GM21786 (cell line): Measurements from ENCODE around the gene PHOX2B.

ENCODE experiments used
- ATAC-seq: cut with Tn5 transposase; IDR thresholded peaks from one replicate; pipeline ENCODE4 v1.9.1; 2021; ENCODE audit not compliant: unreplicated experiment

Gene PHOX2B

GRCh38 chr4:41748571-41749475, at the start of gene PHOX2B:
Gene PHOX2B (minus strand): TSS chr4:41748725. CDS start chr4:41748610, 115 bp downstream.
- ATAC-seq = no peak

DNA sequence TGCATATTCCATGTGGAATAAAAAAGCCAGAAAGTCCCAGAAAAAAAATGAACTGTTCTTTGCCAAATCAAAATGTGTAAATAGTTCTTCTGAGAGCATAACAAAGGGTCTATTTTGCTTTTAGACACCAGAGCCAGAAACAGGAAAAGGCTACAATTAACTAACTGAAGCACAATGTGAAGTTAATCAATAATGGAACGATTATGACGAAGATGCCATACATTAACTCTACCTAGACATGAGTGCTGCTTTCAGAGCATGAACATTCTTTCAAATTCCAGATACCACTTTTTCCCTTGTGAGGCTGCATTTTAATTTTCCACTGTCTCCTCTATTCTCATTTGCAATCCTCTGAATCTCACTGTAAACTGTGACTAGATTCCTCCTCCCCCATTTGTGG, 48.7 kb upstream of the PHOX2B start:
- no peak for ATAC-seq

DNA sequence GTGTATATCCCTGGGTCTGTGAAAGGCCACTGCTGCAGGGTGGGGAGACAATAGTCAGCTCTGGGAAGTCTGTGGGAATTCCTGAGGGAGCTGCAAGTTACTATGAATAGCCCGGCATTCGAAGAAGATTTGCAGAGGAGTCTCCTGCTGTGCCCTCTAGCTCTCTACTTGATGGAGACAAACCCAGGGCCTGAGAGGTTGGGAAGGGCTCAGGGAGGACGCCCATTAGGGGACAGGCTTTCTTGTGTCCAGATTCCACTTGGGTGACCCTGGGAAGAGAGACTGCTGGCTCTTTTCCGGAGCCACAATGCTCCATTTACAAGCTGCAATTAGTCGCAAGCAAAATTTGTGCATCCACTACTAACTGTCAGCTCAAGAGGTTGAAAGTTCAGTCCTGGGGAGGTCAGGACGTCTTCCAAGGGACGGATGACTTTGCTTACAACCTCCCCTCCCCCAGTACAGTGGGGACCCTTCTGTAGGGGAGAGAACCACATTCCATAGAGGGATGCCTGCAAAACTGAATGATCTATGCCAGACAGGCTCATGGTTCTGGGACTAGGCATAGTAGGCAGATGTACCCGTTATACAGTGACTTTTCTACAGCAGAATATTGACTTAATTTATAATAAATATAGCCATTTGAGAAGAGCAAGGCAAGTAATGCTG, 48.2 kb upstream of the PHOX2B start:
- ATAC-seq = no peak

GRCh38 chr4:41795796-41796385, 47.4 kb upstream of the PHOX2B start:
- ATAC-seq = no peak

- ATAC-seq = no peak
These were observed 43.6 kb upstream of the PHOX2B start for GRCh38 chr4:41792166-41792565.

DNA sequence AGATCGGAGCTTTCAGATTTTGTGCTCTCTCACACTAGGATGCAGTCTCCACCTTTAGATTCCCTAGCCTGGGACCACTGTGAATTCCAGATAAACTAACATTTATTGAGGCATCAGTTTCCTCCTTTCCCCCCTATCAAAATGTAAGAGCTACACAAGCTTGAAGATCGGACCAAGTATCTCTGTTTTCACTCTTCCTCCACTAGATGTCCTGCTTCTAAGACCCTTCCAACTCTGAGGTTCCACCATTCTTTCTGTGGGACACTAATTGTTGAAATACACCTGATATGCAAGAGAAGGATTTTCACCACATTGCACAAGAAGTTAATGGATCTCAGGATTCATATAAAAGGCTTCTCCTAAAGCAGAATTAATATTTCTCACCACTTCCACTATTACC, 43.0 kb upstream of the PHOX2B start:
- no peak for ATAC-seq

DNA sequence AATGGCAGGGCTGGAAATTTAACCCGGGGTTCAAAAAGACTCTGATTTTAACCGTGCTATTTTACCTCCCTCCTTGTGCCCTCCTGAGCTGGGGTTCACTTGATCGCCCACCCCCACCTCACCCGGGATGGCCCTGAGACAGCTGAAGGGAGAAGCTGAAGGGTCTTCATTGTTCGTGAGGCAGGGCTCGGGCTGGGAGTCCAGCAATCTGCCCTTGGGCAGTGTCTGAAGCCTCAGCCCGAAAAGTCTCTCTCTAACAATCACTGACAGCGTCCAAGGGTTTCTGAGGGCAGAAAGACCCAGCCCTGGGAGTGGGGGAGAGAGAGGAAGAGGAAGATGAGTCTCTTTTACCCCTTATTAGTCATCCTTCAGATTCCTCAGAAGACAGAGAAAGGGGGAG, 39.4 kb upstream of the PHOX2B start:
- no peak for ATAC-seq

DNA sequence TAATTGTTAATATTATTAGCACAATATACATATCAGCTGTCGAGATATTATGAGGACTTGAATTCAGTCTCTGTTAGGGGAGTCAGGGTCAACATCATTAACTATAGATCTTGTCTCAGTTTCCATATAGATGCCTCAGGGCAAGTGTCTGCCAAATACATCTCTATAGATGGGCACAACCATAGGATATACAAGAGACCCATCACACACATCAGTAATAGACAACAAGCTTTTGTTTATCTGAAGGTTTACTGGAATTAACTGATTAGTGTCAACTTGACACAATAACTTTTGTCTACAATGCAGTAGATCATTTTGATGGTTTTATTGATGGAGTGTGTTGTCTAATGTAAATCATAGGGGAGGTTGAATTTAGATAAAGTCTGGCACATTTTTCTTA, 37.1 kb upstream of the PHOX2B start:
- ATAC-seq = no peak

DNA sequence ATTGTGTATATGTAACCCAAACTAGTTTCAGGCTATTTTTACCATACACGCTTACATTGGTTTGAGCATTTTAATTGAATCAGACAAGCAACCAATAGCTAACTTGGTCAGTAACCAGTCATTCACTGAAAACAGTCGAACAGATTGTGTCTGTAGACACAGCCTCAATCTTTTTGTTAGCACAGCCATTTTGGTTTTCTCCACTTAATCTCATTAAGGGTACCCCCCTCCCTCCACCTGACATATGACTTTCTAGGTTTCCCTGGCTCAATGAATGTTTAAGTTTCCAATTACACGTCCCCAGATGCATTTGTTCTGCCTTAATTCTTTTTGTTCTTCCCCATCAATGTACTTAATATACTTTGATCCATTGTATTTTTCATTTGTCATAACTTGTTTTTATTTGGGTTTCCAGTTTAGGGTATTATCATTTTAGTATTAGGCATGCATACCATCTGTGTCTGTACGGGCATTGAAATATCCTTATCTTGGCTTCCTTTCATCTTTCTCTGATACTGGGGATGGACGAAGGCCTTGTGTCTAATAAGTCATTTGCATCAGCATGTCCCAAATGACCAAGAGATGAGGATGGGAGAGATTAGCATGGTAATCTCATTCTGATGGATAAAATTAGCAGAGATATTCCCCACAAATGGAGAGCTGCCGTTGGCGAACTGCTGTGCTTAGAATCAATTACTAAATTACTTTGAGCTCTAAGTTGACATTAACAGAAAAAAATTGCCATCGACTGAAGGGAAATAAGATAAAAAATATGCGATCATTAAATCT, 35.9 kb upstream of the PHOX2B start:
- ATAC-seq = no peak

DNA sequence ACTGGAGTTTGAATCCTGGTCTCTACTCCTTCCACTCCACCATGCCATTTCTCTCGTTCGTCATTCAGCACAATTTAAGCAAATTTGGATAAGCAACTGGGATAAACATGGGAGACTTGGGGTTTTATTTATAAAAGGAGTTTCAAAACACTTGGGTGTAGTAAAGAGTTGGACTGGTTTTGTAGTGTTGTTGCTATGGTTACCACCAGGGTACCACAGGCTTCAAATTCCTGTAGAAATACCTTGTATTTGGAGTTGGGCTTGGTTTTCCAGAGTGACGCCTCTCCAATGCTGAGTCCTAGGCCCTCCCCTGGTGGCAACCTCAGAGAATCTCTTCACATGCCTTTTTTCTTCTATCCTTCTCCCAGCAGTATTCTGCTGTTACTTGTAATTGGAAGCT, 27.9 kb upstream of the PHOX2B start:
- ATAC-seq = no peak

DNA sequence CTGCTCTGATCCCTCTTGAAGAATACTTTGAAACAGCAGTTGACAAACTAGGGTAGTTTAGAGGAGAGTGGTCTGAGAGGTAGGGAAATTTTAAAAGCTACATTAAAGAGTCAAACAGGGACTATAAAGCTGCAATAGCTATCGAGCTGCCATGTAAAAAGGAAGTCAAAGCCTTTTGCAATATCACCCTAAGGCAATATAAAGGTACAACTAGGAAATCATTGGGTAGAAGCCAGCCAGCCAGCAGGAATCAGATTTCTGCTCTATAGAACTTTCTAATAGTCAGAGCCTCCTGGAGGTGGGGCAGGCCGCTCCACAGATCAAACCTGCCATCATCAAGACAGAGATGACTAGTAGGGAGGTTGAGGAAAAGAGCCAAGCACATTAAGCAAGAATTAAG, 15.2 kb upstream of the PHOX2B start:
- ATAC-seq = no peak

DNA sequence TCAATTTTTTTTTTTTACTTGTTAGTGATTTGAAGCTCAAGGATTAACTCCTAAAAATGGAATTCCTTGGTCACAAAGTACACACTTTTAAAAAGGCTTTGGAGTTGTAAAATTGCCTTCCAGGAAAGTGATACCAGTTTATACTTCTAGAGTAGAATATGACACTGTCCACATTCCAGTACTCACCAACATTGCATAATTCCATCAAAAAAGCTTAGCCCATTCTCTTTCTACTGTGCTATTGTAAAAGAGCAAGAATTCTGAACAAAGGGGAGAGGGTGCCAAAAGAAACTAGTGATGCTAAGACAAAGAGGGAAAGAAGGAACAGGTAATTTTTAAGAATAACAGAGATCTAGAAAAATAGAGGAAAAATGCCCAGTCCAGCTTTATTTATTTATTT, 10.4 kb upstream of the PHOX2B start:
- no peak for ATAC-seq

GRCh38 chr4:41757521-41758156, 9.1 kb upstream of the PHOX2B start:
- ATAC-seq = no peak

DNA sequence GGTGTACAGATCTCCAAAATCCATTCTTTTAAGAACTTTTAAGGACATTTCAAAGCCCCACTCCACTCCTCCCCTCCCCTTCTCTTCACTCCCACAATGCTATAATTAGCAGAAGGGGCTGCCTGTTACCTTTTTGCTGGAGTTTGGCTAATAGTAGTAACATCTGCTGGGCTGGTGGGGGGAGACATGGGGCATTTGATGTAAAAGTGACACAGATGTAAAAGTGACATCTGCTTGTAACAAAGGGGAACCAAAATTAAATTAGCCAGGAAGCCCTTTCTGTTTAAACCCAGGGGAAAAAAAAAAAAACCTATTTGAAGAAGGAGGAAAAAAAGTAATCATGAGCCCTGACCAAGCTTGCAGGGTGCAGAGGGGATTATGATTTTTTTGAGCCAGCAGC, 5.4 kb upstream of the PHOX2B start:
- ATAC-seq = no peak

GRCh38 chr4:41752081-41752836, 3.7 kb upstream of the PHOX2B start:
- ATAC-seq = no peak

DNA sequence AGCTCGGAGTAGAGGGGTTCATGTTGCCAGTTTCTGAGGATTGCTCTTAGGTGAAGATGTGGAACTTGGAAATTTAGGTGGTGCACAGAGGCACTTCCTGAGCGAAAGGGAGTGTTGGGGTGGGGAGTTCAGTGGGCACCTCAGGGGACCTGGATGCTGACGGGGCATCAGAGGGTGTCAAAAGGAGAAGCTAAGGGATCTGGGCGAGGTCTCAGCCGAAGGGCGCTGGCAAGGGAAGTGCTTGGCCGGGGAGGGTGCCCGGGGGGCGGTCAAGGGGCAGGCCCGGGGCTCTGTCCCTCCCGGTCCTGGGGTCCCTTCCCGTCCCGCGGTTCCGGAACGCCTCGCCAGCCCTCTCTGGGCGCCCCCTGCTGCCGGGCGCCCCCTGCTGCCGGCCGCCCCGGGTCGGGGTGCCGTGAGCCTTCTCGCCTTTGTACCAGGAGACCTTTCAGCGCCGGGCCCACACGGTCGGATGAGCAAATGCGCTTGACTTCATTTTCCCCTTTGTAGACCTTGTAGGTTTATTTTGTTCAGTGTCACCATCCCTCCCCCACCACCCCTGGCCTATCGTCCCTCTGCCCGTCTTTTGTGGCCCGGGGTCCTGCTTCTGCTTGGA, 3.0 kb upstream of the PHOX2B start:
- ATAC-seq = no peak

DNA sequence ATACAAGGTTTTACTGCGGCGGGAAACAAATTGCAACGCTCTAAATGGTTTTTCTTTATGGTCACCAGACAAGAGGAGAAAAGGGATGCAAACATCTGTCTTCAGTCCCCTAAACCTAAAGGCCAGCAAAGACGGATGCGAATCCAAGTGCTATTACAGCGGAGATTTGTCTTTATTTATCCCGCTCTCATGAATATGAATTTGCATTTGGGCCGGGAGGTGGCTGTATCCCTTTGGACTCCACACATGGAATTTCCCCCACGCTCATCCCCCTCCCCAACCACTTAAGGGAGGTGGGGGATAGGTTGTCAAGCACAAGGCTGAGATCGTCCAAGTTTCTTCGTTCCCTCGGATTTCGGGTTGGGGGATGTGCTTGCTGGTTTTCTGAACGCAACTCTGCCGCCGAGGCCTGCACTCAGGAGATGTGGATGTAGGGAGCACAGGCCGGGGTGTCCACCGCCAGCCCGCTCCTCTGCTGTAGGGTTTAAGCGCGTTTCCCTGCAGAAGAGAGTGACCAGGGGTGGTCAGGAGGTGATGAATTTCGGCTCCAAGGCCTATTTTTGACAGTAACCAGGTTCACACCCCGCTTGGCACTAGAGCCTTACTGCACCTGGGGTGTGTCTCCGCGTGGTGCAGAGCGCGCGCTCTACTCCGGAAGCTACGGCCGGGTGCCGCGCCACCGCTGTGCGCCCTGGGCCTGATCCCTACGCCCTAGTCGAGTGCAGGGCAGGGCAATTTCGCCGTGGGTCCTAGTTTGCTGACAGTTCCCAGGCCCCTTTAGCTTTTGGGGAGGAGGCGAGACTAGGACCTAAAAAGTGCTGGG, 2.3 kb upstream of the PHOX2B start:
- ATAC-seq = no peak

- ATAC-seq = no peak
These were observed 1.6 kb upstream of the PHOX2B start for GRCh38 chr4:41750121-41750625.

DNA sequence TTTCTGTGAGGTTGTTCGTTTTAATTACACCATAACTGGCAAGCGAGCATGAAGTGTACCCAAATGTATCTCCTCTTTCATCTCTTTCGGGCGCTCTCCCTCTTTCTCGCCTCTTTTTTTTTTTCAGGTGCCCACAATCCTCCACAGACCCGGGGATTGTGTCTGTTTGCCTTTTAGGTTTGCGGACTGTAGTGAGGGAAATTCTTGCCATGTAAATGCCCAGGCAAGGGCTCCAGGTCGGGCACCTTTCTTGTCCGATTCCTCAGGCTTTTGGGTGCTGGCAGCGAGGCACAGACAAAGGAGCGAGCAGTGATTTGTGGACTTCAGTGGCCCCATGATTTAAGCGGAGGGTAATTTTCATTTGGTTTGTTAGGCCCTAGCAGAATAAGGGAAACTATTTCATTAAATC, 1.1 kb upstream of the PHOX2B start:
- ATAC-seq = no peak
